Keratinocyte (primary cell): ENCODE results near the gene POU3F1. TPM values are rescaled to one million over a fixed set of nuclear protein-coding genes. Genes with fewer than 3 reads are reported as not detected.

ENCODE experiments used
- DNase-seq: peaks from one replicate; pipeline ENCODE4 v3.0.0-alpha.2; 2011; ENCODE audit warnings: low read depth, missing footprints, low spot score
- FAIRE-seq: peaks from 2 replicates; lab custom pipeline; 2011; peaks lifted over from hg19 to GRCh38; lab: Jason Lieb, UNC
- H2AFZ ChIP-seq: 2 replicates; pipeline ENCODE4 v1.6.0; 2012; ENCODE audit warnings: low read length, control low read depth, inconsistent platforms; ENCODE audit not compliant: control insufficient read depth
- H3K27ac ChIP-seq: 2 replicates; pipeline ENCODE4 v1.5.1; 2011; ENCODE audit warnings: low read length; ENCODE audit not compliant: control insufficient read depth, insufficient read depth
- H3K27me3 ChIP-seq: 3 replicates; pipeline ENCODE4 v1.6.0; 2011; ENCODE audit warnings: low read length; ENCODE audit not compliant: control insufficient read depth, insufficient read depth; ENCODE audit errors: extremely low read depth
- H3K36me3 ChIP-seq, 2 experiments: 2 replicates in 1 of 2; 3 replicates in 1 of 2; pipeline ENCODE4 v1.5.1; 2011; ENCODE audit warnings: low read length in 2 of 2, mild to moderate bottlenecking in 1 of 2; ENCODE audit not compliant: control insufficient read depth in 2 of 2, insufficient read depth in 2 of 2; ENCODE audit errors: extremely low read depth in 1 of 2
- H3K4me1 ChIP-seq: 3 replicates; pipeline ENCODE4 v1.5.1; 2011; ENCODE audit warnings: low read length; ENCODE audit not compliant: control insufficient read depth, insufficient read depth; ENCODE audit errors: extremely low read depth
- H3K4me2 ChIP-seq: 3 replicates; pipeline ENCODE4 v1.6.0; 2011; ENCODE audit warnings: low read depth, low read length; ENCODE audit not compliant: control insufficient read depth, insufficient read depth; ENCODE audit errors: extremely low read depth
- H3K4me3 ChIP-seq, 3 experiments: fragments of 200-600 bp in 1 of 3; sonication (generic) in 1 of 3; 2 replicates in 2 of 3; 3 replicates in 1 of 3; pipeline ENCODE4 v1.5.1; 2011 to 2016; ENCODE audit warnings: low read length in 3 of 3, mild to moderate bottlenecking in 3 of 3, control low read depth in 2 of 3, inconsistent platforms in 1 of 3, low read depth in 1 of 3, mixed read lengths in 1 of 3, mixed run types in 1 of 3, moderate library complexity in 1 of 3; ENCODE audit not compliant: control insufficient read depth in 2 of 3, insufficient read depth in 2 of 3; ENCODE audit errors: extremely low read depth in 1 of 3
- H3K79me2 ChIP-seq: 2 replicates; pipeline ENCODE4 v1.6.0; 2012; ENCODE audit warnings: low read length; ENCODE audit not compliant: control insufficient read depth, insufficient read depth
- H3K9ac ChIP-seq: 3 replicates; pipeline ENCODE4 v1.6.0; 2011; ENCODE audit warnings: low read length; ENCODE audit not compliant: control insufficient read depth, insufficient read depth; ENCODE audit errors: extremely low read depth
- H3K9me1 ChIP-seq: 3 replicates; pipeline ENCODE4 v1.6.0; 2011; ENCODE audit warnings: low read length; ENCODE audit not compliant: control insufficient read depth, insufficient read depth; ENCODE audit errors: extremely low read depth
- H3K9me3 ChIP-seq: 2 replicates; pipeline ENCODE4 v1.5.1; 2012; ENCODE audit warnings: low read depth, low read length; ENCODE audit not compliant: control insufficient read depth
- H4K20me1 ChIP-seq: 3 replicates; pipeline ENCODE4 v1.6.0; 2011; ENCODE audit warnings: low read length; ENCODE audit not compliant: control insufficient read depth, insufficient read depth; ENCODE audit errors: extremely low read depth
- EZH2 ChIP-seq: IDR thresholded peaks from one replicate; pipeline ENCODE4 v1.6.1; 2012; ENCODE audit warnings: inconsistent platforms, mild to moderate bottlenecking, low read length, moderate library complexity
- dilution Hi-C: fragments of 300-500 bp; cut with MboI; formaldehyde crosslinking; loops from one replicate; pipeline ENCODE4 v1.7.0; 2020; ENCODE audit warnings: low sequenced_read_pairs; ENCODE audit not compliant: extremely low pct_ligation_motif_present
- polyA plus RNA-seq, 5 experiments: library from polyadenylated mRNA; depleted of rRNA in 3 of 5; stranded (reverse) in 3 of 5; stranded (forward) in 1 of 5; unstranded in 1 of 5; fragments of >200 nt; gene quantifications; 1 replicate in 1 of 5; 2 replicates in 3 of 5; 3 replicates in 1 of 5; pipeline versions ENCODE4 v1.2.1 to v1.2.3, GENCODE V29; 2011 to 2012; ENCODE audit warnings: missing spikeins in 2 of 5, low read depth in 1 of 5, low replicate concordance in 1 of 5
- TF ChIP-seq, protein P1 (sequence below), 3 experiments: IDR thresholded peaks in 1 of 3; conservative IDR thresholded peaks in 1 of 3; optimal IDR thresholded peaks in 1 of 3; 2 replicates in 2 of 3; 3 replicates in 1 of 3; pipeline versions ENCODE3 to v1.5.1; 2011; ENCODE audit warnings: low read length in 3 of 3, mild to moderate bottlenecking in 3 of 3, moderate library complexity in 2 of 3, control low read depth in 1 of 3, inconsistent platforms in 1 of 3; ENCODE audit not compliant: insufficient read depth in 2 of 3; ENCODE audit errors: extremely low read depth in 1 of 3

POU3F1 gene
- polyA plus RNA-seq, 1 donor (not counting 4 experiments of a cell fraction or from before 2014, with no cell fraction given) = 0.59 TPM

DNA sequence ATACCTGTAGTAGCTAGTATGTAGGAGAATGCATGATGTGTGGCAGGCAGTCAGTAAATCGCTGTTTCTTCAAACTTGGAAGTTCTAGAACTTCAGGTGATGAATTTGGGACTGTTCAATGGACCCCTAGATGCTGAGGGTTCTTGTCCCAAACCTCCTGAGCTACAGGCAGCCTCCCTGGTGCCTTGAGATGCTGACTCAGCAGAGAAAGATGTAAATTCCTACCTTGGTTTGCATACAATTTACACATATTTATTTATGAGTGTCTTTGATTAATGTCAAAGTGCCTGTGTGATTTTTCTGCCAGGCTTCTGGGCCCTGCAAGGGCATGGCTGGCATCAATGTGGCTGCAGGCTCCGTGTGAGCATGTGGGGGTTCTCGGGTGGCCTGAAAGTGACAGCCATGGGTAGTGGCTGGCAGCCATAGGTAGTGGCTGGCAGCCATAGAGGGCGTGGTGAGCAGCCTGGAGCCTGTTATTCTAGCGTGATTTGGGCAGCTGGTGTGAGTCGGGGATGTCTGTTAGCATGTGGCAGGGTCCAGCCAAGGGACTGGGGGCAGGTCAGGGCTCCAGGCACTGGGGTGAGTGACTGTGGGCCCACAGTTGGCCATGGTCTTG is 13.2 kb upstream of the POU3F1 start:
- peak; percentile 23 for FAIRE-seq
- H3K9ac ChIP-seq = no peak overlapping the region
- no peaks in the 10 kb centered on the region for H3K36me3 ChIP-seq
- peaks cover 17% of the 10 kb centered on the region for H3K4me1 ChIP-seq
- dilution Hi-C loops = no loop called here
- TF ChIP-seq, protein P1, sequence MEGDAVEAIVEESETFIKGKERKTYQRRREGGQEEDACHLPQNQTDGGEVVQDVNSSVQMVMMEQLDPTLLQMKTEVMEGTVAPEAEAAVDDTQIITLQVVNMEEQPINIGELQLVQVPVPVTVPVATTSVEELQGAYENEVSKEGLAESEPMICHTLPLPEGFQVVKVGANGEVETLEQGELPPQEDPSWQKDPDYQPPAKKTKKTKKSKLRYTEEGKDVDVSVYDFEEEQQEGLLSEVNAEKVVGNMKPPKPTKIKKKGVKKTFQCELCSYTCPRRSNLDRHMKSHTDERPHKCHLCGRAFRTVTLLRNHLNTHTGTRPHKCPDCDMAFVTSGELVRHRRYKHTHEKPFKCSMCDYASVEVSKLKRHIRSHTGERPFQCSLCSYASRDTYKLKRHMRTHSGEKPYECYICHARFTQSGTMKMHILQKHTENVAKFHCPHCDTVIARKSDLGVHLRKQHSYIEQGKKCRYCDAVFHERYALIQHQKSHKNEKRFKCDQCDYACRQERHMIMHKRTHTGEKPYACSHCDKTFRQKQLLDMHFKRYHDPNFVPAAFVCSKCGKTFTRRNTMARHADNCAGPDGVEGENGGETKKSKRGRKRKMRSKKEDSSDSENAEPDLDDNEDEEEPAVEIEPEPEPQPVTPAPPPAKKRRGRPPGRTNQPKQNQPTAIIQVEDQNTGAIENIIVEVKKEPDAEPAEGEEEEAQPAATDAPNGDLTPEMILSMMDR (optimal IDR thresholded peaks at IDR 0.05 in 1 of 3, IDR thresholded peaks at IDR 0.05 in 1 of 3, conservative IDR thresholded peaks at IDR 0.05 in 1 of 3; ENCODE audit: extremely low read depth in 1 of 3, insufficient read depth in 2 of 3, low read length in 3 of 3) = no peak
- H2AFZ ChIP-seq = no peak overlapping the region
- no peaks in the 10 kb centered on the region for H3K9me3 ChIP-seq
- no peak for DNase-seq
- no peak overlapping the region for H3K4me3 ChIP-seq
- H3K27ac ChIP-seq = no peak overlapping the region
- no peaks in the 10 kb centered on the region for H3K9me1 ChIP-seq
- no peaks in the 10 kb centered on the region for H4K20me1 ChIP-seq
- H3K27me3 ChIP-seq = no peaks in the 10 kb centered on the region
- H3K79me2 ChIP-seq = peaks cover 5% of the 10 kb centered on the region
- no peak overlapping the region for H3K4me2 ChIP-seq

DNA sequence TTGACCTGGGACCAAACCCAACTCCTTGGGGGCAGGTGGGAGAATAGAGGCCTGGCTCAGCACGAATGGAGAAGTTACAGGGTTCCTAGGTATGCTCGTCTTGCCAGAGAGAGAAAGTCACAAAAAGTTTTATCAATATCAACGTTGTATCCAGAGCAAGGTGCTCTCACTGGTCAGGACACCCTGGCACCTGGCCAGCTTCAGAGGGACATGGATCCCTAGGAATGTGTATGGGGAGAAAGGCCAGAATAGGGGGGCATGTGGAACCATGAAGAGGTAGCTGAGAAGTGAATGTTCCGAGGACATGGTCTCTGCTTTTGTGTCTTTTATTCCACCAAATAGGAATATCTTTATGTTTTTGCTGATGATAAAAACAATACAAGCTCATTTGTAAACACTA is 9.4 kb upstream of the POU3F1 start:
- Histone ChIP-seq H3K4me3 (no peak overlapping the region), H3K9ac (no peak overlapping the region), H3K9me3 (no peaks in the 10 kb centered on the region), H3K27me3 (no peaks in the 10 kb centered on the region), H3K79me2 (peaks cover 3% of the 10 kb centered on the region), H4K20me1 (no peaks in the 10 kb centered on the region), H3K36me3 (no peaks in the 10 kb centered on the region), H2AFZ (no peak overlapping the region), H3K4me2 (no peak overlapping the region), H3K27ac (no peak overlapping the region), H3K4me1 (peaks cover 27% of the 10 kb centered on the region), H3K9me1 (no peaks in the 10 kb centered on the region)
- DNase-seq = no peak
- FAIRE-seq = no peak
- dilution Hi-C loops = no loop called here
- no peak for TF ChIP-seq EZH2

DNA sequence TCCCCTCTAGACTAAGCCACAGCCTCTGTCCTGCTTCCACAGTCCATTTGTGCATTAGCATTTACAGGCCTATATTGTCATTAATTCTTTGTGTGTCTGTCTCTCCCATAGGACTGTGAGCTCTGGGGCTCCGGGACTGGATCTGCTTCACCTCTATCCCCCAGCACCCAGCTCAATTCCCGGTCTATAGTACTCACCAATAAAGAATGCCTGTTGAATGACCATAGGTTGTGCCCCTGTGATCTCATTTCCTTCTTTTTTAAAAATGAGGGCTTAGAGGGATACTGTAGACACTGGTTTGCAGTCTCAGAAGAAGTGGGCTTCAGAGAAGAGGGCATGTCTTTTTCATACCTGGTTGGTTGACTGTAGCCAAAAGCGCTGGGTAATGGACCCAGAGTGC is 8.8 kb upstream of the POU3F1 start:
- H3K9me3 ChIP-seq = no peaks in the 10 kb centered on the region
- peaks cover 29% of the 10 kb centered on the region for H3K4me1 ChIP-seq
- no peak overlapping the region for H3K4me2 ChIP-seq
- no peaks in the 10 kb centered on the region for H3K27me3 ChIP-seq
- peaks cover under 1% of the 10 kb centered on the region for H3K79me2 ChIP-seq
- H3K36me3 ChIP-seq = no peaks in the 10 kb centered on the region
- dilution Hi-C loops = no loop called here
- no peaks in the 10 kb centered on the region for H4K20me1 ChIP-seq
- DNase-seq (no peak), FAIRE-seq (no peak)
- H3K9ac ChIP-seq = no peak overlapping the region
- H3K27ac ChIP-seq = no peak overlapping the region
- H2AFZ ChIP-seq = no peak overlapping the region
- no peak for TF ChIP-seq EZH2
- TF ChIP-seq, protein P1 (optimal IDR thresholded peaks at IDR 0.05 in 1 of 3, IDR thresholded peaks at IDR 0.05 in 1 of 3, conservative IDR thresholded peaks at IDR 0.05 in 1 of 3; ENCODE audit: extremely low read depth in 1 of 3, insufficient read depth in 2 of 3, low read length in 3 of 3) = no peak
- no peaks in the 10 kb centered on the region for H3K9me1 ChIP-seq
- no peak overlapping the region for H3K4me3 ChIP-seq
